DMS153 treated with DMSO at 0.1 percent for 48 hours (cell line): ENCODE measurements around the gene FILIP1L.

Experiments
- DNase-seq: peaks from one replicate; lab custom pipeline; 2025; ENCODE audit not compliant: unreplicated experiment; lab: John Stamatoyannopoulos, UW

FILIP1L gene

GRCh38 chr3:99900248-99900647, 214.1 kb downstream of the FILIP1L start:
- DNase-seq: no peak

GRCh38 chr3:99899603-99900002, 214.7 kb downstream of the FILIP1L start:
- no peak for DNase-seq

- DNase-seq: peak; percentile 36
Observed at GRCh38 chr3:99896482-99896881, 217.8 kb downstream of the FILIP1L start.

- DNase-seq: peak; percentile 77
Observed at GRCh38 chr3:99895703-99896441, 218.4 kb downstream of the FILIP1L start.

- DNase-seq: no peak
Observed at GRCh38 chr3:99895131-99895696, 219.1 kb downstream of the FILIP1L start.

- no peak for DNase-seq
Observed at GRCh38 chr3:99892332-99892731, 222.0 kb downstream of the FILIP1L start.

GRCh38 chr3:99891610-99892285, 222.6 kb downstream of the FILIP1L start:
- DNase-seq: no peak

GRCh38 chr3:99885851-99886250, 228.4 kb downstream of the FILIP1L start:
- DNase-seq: no peak

- DNase-seq: no peak
Observed at GRCh38 chr3:99885085-99885484, 229.2 kb downstream of the FILIP1L start.

GRCh38 chr3:99884484-99884883, 229.8 kb downstream of the FILIP1L start:
- DNase-seq: no peak

- DNase-seq: no peak
Observed at GRCh38 chr3:99883693-99884092, 230.6 kb downstream of the FILIP1L start.

- DNase-seq: no peak
Observed at GRCh38 chr3:99883138-99883461, 231.2 kb downstream of the FILIP1L start.

- no peak for DNase-seq
Observed at GRCh38 chr3:99882436-99883137, 231.7 kb downstream of the FILIP1L start.

GRCh38 chr3:99881121-99881524, 233.2 kb downstream of the FILIP1L start:
- DNase-seq: no peak

GRCh38 chr3:99879275-99879674, 235.0 kb downstream of the FILIP1L start:
- DNase-seq: no peak

GRCh38 chr3:99878005-99878404, 236.3 kb downstream of the FILIP1L start:
- no peak for DNase-seq

- DNase-seq: no peak
Observed at GRCh38 chr3:99877031-99877579, 237.2 kb downstream of the FILIP1L start.

- DNase-seq: peak; percentile 54
Observed at GRCh38 chr3:99875929-99876841, 238.1 kb downstream of the FILIP1L start.

GRCh38 chr3:99875581-99875928, 238.7 kb downstream of the FILIP1L start:
- DNase-seq: no peak

GRCh38 chr3:99874237-99875002, 239.9 kb downstream of the FILIP1L start:
- no peak for DNase-seq
